Measurements from ENCODE around the gene CBX7. TPM values are rescaled to one million over a fixed set of nuclear protein-coding genes. Genes with fewer than 3 reads are reported as not detected.

Gene CBX7
- polyA plus RNA-seq, 1 donor: 15.3 TPM

GRCh38 chr22:39181356-39181755 lies 28.9 kb upstream of the CBX7 start:
- no peaks in the 10 kb centered on the region for H3K4me1 ChIP-seq (ENCODE audit: control insufficient read depth, insufficient read depth, low read length)
- no peak overlapping the region for H3K27ac ChIP-seq (ENCODE audit: low read length)
- 90% methylated on average over 2 of the region's 8 CpGs for WGBS (ENCODE audit: insufficient coverage, low lambda C conversion rate)

DNA sequence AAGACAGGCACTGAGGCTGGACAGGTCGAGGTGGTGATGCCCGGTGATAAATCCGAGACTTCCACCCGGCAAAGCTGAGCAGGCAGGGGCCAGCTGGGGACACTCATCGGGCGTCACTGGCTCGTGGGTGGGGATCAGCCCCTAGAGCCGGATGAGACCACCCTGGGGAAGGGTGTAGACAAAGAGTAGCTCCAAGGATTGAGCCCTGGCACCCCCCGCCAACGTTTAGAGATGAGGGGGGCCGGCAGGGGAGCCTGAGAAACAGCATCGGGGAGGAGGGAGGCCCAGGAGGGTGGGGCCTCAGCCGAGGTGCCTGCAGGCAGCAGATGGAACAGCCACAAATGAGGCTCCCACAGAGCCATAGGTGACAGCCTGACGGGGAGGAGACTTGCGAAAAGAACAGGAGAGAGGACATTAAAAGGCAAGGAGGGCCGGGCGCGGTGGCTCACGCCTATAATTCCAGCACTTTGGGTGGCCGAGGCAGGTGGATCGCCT lies 27.4 kb upstream of the CBX7 start:
- DNase-seq: no peak
- H3K36me3 ChIP-seq (ENCODE audit: control insufficient read depth, insufficient read depth, low read length): no peaks in the 10 kb centered on the region
- no peak overlapping the region for H3K27ac ChIP-seq (ENCODE audit: low read length)
- peaks cover 11% of the 10 kb centered on the region for H3K27me3 ChIP-seq (ENCODE audit: control insufficient read depth, insufficient read depth, low read length)
- peaks cover 11% of the 10 kb centered on the region for H3K4me1 ChIP-seq (ENCODE audit: control insufficient read depth, insufficient read depth, low read length)
- no peaks in the 10 kb centered on the region for H3K9me3 ChIP-seq (ENCODE audit: control insufficient read depth, low read depth, low read length)
- no CpG with 5 or more reads among the region's 21 CpGs for WGBS (ENCODE audit: insufficient coverage, low lambda C conversion rate)
- H3K4me3 ChIP-seq (ENCODE audit: low read length): no peak overlapping the region

More at GRCh38 chr22:39181356-39181755, 28.9 kb upstream of the CBX7 start:
- Histone ChIP-seq H3K4me3 (ENCODE audit: low read length) (no peak overlapping the region), H3K36me3 (ENCODE audit: control insufficient read depth, insufficient read depth, low read length) (no peaks in the 10 kb centered on the region), H3K9me3 (ENCODE audit: control insufficient read depth, low read depth, low read length) (no peaks in the 10 kb centered on the region), H3K27me3 (ENCODE audit: control insufficient read depth, insufficient read depth, low read length) (peaks cover under 1% of the 10 kb centered on the region)
- DNase-seq: no peak

DNA sequence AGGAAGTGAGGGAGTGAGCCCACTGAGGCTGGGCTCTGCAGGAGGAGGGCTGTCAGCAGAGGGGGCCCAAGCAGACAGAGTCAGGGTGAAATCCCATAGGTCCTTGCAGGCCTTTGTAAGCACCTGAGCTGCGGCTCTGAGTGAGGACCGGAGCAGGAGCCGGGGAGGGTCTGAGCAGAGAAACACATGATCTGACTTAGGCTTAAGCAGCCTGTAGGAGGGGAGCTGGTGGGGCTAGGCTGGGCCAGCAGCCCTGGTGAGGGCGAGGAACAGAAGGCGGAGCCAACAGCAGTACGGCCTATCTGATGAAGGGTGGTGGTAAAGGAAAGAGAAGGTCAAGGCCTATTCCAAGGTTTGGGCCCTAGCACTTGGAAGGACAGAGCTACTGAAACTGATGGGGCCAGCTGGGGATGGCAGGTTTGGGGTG lies 26.9 kb upstream of the CBX7 start:
- no peaks in the 10 kb centered on the region for H3K36me3 ChIP-seq (ENCODE audit: control insufficient read depth, insufficient read depth, low read length)
- no peaks in the 10 kb centered on the region for H3K9me3 ChIP-seq (ENCODE audit: control insufficient read depth, low read depth, low read length)
- H3K4me3 ChIP-seq (ENCODE audit: low read length): no peak overlapping the region
- H3K27me3 ChIP-seq (ENCODE audit: control insufficient read depth, insufficient read depth, low read length): peaks cover 14% of the 10 kb centered on the region
- no CpG with 5 or more reads among the region's 6 CpGs for WGBS (ENCODE audit: insufficient coverage, low lambda C conversion rate)
- DNase-seq: no peak
- H3K27ac ChIP-seq (ENCODE audit: low read length): no peak overlapping the region
- H3K4me1 ChIP-seq (ENCODE audit: control insufficient read depth, insufficient read depth, low read length): peaks cover 16% of the 10 kb centered on the region

DNA sequence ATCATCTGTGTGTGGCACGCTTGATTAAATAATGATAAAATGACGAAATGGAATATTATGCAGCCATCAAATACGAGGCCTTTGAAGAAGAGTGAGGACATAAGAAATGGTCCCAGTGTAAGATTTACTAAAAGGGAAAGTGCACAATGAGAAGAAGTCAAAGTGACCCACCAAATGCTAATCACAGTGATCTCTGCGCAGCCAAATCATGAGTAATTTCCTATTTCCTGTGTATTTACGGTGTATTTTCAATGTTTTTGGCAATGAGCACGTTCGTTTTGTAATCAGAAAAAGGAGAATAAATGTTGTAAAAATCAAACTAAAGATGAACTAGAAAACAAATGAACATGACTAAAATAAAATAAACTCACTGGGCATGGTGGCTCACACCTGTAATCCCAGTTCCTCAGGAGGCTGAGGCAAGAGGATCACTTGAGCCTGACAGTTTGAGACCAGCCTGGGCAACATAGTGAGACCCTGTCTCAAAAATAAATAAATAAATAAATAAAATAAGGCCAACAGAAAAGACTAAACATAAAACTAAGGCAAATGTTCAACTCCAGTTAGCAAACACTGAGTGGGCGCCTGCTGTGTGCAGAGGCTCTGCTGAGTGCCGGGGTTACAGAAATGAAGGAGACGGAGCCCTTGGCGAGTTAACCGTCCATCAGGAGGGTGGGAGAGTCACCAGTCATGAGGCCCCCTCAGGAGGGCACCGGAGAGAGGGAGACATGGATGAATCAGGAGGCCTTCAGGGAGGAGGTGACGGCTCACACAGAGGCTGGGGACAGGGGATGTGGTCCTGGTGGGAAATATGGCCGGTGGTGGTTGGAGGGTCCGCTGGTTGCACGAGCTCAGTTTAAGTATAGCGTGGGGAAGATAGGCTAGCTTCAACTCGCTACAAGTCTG lies 26.0 kb upstream of the CBX7 start:
- Histone ChIP-seq H3K27me3 (ENCODE audit: control insufficient read depth, insufficient read depth, low read length) (peaks cover 16% of the 10 kb centered on the region), H3K4me1 (ENCODE audit: control insufficient read depth, insufficient read depth, low read length) (peaks cover 25% of the 10 kb centered on the region), H3K27ac (ENCODE audit: low read length) (no peak overlapping the region), H3K4me3 (ENCODE audit: low read length) (no peak overlapping the region), H3K9me3 (ENCODE audit: control insufficient read depth, low read depth, low read length) (no peaks in the 10 kb centered on the region), H3K36me3 (ENCODE audit: control insufficient read depth, insufficient read depth, low read length) (no peaks in the 10 kb centered on the region)
- no peak for DNase-seq
- WGBS (ENCODE audit: insufficient coverage, low lambda C conversion rate): 80% methylated on average over 6 of the region's 19 CpGs

GRCh38 chr22:39177791-39178190 lies 25.3 kb upstream of the CBX7 start:
- Histone ChIP-seq H3K27me3 (ENCODE audit: control insufficient read depth, insufficient read depth, low read length) (peaks cover 16% of the 10 kb centered on the region), H3K4me3 (ENCODE audit: low read length) (no peak overlapping the region), H3K9me3 (ENCODE audit: control insufficient read depth, low read depth, low read length) (no peaks in the 10 kb centered on the region), H3K27ac (ENCODE audit: low read length) (no peak overlapping the region), H3K36me3 (ENCODE audit: control insufficient read depth, insufficient read depth, low read length) (no peaks in the 10 kb centered on the region), H3K4me1 (ENCODE audit: control insufficient read depth, insufficient read depth, low read length) (peaks cover 28% of the 10 kb centered on the region)
- no CpG with 5 or more reads among the region's 9 CpGs for WGBS (ENCODE audit: insufficient coverage, low lambda C conversion rate)
- DNase-seq: no peak

DNA sequence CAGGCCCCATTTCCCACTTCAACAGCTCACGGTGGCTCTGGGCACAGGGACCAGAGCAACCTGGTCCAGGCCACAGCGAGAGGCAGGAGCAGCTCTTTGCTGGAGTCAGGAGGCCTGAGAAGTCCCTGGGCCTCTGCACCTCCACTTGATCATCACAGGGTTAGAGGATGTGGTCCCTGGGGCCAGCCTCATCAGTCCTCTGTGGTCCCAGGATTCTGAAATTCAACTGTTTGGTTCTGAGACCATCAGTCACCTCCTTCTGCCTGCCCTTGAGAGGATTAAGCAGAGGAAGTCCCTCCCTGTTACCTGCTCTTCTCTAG lies 24.9 kb upstream of the CBX7 start:
- peaks cover 16% of the 10 kb centered on the region for H3K27me3 ChIP-seq (ENCODE audit: control insufficient read depth, insufficient read depth, low read length)
- H3K27ac ChIP-seq (ENCODE audit: low read length): no peak overlapping the region
- no peak overlapping the region for H3K4me3 ChIP-seq (ENCODE audit: low read length)
- peaks cover 28% of the 10 kb centered on the region for H3K4me1 ChIP-seq (ENCODE audit: control insufficient read depth, insufficient read depth, low read length)
- H3K36me3 ChIP-seq (ENCODE audit: control insufficient read depth, insufficient read depth, low read length): no peaks in the 10 kb centered on the region
- WGBS (ENCODE audit: insufficient coverage, low lambda C conversion rate): no CpG with 5 or more reads among the region's 2 CpGs
- no peaks in the 10 kb centered on the region for H3K9me3 ChIP-seq (ENCODE audit: control insufficient read depth, low read depth, low read length)
- DNase-seq: no peak

GRCh38 chr22:39176714-39177455 lies 24.4 kb upstream of the CBX7 start:
- H3K4me1 ChIP-seq (ENCODE audit: control insufficient read depth, insufficient read depth, low read length): peaks cover 28% of the 10 kb centered on the region
- no CpG with 5 or more reads among the region's 14 CpGs for WGBS (ENCODE audit: insufficient coverage, low lambda C conversion rate)
- no peak for DNase-seq

DNA sequence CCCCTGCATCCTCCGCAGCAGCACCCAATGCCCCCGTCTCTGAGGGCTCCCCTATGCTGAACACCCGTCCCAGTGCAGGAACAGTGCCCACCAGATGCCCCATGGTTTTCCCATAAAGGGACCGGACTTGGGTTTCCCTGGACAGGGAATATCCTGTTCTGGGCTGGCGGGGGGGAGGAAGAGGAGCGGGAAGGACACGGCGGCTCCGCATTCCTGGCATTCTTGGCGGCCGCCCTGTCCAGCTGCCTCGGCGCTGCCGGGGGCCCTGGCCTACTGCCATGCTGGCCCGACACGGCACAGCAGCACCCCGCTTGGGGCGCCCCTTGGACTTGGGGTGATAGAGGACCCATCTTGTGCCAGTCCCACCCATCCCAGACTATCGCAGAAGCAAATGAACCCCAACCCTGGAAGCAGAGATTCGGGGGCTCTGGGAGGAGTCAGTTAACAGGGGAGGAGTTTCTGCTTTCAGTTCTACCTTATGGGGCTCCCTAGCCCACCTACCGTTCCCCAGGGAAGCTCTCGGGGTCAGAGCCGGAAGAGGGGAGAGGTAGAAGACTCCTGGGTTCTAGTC lies 23.7 kb upstream of the CBX7 start:
- peaks cover 28% of the 10 kb centered on the region for H3K4me1 ChIP-seq (ENCODE audit: control insufficient read depth, insufficient read depth, low read length)
- no CpG with 5 or more reads among the region's 23 CpGs for WGBS (ENCODE audit: insufficient coverage, low lambda C conversion rate)
- peak overlapping the region; percentile 54 for H3K27ac ChIP-seq (ENCODE audit: low read length)
- no peak overlapping the region for H3K4me3 ChIP-seq (ENCODE audit: low read length)
- H3K9me3 ChIP-seq (ENCODE audit: control insufficient read depth, low read depth, low read length): peaks cover 2% of the 10 kb centered on the region
- H3K27me3 ChIP-seq (ENCODE audit: control insufficient read depth, insufficient read depth, low read length): peaks cover 16% of the 10 kb centered on the region
- peak in 1 of 2 donors; percentile 41 for DNase-seq
- no peaks in the 10 kb centered on the region for H3K36me3 ChIP-seq (ENCODE audit: control insufficient read depth, insufficient read depth, low read length)

More at GRCh38 chr22:39176714-39177455, 24.4 kb upstream of the CBX7 start:
- H3K27ac ChIP-seq (ENCODE audit: low read length): no peak overlapping the region
- H3K27me3 ChIP-seq (ENCODE audit: control insufficient read depth, insufficient read depth, low read length): peaks cover 16% of the 10 kb centered on the region
- no peaks in the 10 kb centered on the region for H3K36me3 ChIP-seq (ENCODE audit: control insufficient read depth, insufficient read depth, low read length)
- H3K9me3 ChIP-seq (ENCODE audit: control insufficient read depth, low read depth, low read length): no peaks in the 10 kb centered on the region
- H3K4me3 ChIP-seq (ENCODE audit: low read length): no peak overlapping the region

DNA sequence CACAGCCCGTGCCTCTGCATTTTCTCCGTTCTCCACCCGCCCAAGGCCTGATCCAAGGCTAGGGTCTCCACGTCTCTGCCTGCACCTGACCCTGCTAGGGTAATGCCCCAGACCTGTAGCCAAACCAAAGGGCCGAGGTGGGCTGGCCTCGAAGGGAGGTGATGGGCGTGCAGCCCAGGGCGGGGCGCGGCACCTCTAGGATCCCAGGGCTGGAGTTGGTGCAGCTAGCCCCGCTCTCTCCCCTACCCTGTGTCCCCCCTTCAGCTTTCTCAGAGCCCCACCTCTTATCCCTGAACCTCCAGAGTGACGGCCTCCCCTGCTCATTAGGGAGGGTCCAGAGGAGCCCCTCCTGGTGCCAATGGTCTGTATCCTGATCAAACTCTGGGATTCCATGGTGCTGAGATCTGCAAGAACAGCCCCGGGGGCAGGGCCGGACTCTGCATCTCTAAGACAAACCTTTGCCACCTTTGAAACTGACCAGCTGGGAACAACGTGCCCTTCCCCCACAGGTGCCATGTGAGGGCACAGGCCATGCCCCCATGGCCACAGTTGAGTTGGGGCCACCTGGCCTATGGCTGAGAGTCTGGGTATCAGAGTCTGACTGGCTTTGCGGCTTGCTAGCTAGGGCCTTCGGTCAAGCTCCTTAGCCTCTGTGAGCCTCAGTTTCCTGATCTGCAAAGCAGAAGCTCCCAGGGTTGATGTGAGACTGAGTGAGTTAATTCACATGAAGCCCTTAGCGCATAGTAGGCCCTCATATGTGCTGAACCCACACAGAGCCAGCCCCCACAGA lies 23.1 kb upstream of the CBX7 start:
- no peaks in the 10 kb centered on the region for H3K36me3 ChIP-seq (ENCODE audit: control insufficient read depth, insufficient read depth, low read length)
- H3K9me3 ChIP-seq (ENCODE audit: control insufficient read depth, low read depth, low read length): peaks cover 2% of the 10 kb centered on the region
- peaks cover 28% of the 10 kb centered on the region for H3K4me1 ChIP-seq (ENCODE audit: control insufficient read depth, insufficient read depth, low read length)
- DNase-seq: no peak
- H3K27me3 ChIP-seq (ENCODE audit: control insufficient read depth, insufficient read depth, low read length): peaks cover 16% of the 10 kb centered on the region
- no CpG with 5 or more reads among the region's 18 CpGs for WGBS (ENCODE audit: insufficient coverage, low lambda C conversion rate)
- H3K4me3 ChIP-seq (ENCODE audit: low read length): no peak overlapping the region
- H3K27ac ChIP-seq (ENCODE audit: low read length): peak overlapping the region; percentile 54
